Bone marrow (tissue), 2 donors: ENCODE results near the gene ZBP1.

ENCODE experiments used
- DNase-seq, 2 donors: peaks; one replicate each; lab custom pipeline; 2025; lab: John Stamatoyannopoulos, UW

Gene ZBP1

GRCh38 chr20:57620274-57620990 is at the start of gene ZBP1:
Gene ZBP1, minus strand, starts transcription at chr20:57620426. Its CDS starts 131 bp downstream, at chr20:57620295.
- peak in 1 of 2 donors; percentile 22 for DNase-seq

GRCh38 chr20:57669632-57670031 is 49.4 kb upstream of the ZBP1 start:
- no peak for DNase-seq

GRCh38 chr20:57667924-57668782 is 47.9 kb upstream of the ZBP1 start:
- no peak for DNase-seq

- no peak for DNase-seq
Measured at GRCh38 chr20:57667388-57667787, 47.2 kb upstream of the ZBP1 start.

- no peak for DNase-seq
Measured at GRCh38 chr20:57666834-57667157, 46.6 kb upstream of the ZBP1 start.

GRCh38 chr20:57666106-57666833 is 46.0 kb upstream of the ZBP1 start:
- no peak for DNase-seq

GRCh38 chr20:57665589-57665971 is 45.4 kb upstream of the ZBP1 start:
- DNase-seq = no peak

- DNase-seq = no peak
Measured at GRCh38 chr20:57664924-57665588, 44.8 kb upstream of the ZBP1 start.

GRCh38 chr20:57664476-57664875 is 44.2 kb upstream of the ZBP1 start:
- DNase-seq = no peak

- DNase-seq = no peak
Measured at GRCh38 chr20:57663681-57664451, 43.6 kb upstream of the ZBP1 start.

GRCh38 chr20:57663241-57663640 is 43.0 kb upstream of the ZBP1 start:
- no peak for DNase-seq

- DNase-seq = no peak
Measured at GRCh38 chr20:57662456-57663240, 42.4 kb upstream of the ZBP1 start.

GRCh38 chr20:57661746-57662455 is 41.7 kb upstream of the ZBP1 start:
- DNase-seq = no peak

- DNase-seq = no peak
Measured at GRCh38 chr20:57660922-57661745, 40.9 kb upstream of the ZBP1 start.

GRCh38 chr20:57660181-57660921 is 40.1 kb upstream of the ZBP1 start:
- no peak for DNase-seq

- no peak for DNase-seq
Measured at GRCh38 chr20:57659517-57660180, 39.4 kb upstream of the ZBP1 start.

- DNase-seq = no peak
Measured at GRCh38 chr20:57658833-57659516, 38.7 kb upstream of the ZBP1 start.
